T-helper 1 cell treated with Interleukin-12 subunit alpha and Interleukin-12 subunit beta and Interleukin-4 antibody, amounts not matched to agents 30 ng/mL and 1 ng/mL, for 36 hours (primary cell): ENCODE measurements around the gene TMEM182. TPM values are rescaled to one million over a fixed set of nuclear protein-coding genes. Genes with fewer than 3 reads are reported as not detected.

Experiments
- intact Hi-C: fragments of 100-400 bp; cut with micrococcal nuclease; formaldehyde crosslinking; loops from one replicate; pipeline ENCODE4 v1.15.1; 2024
- total RNA-seq: library from RNA; stranded (reverse); gene quantifications from 2 replicates; pipeline ENCODE4 v1.2.3, GENCODE V29; 2022

The TMEM182 gene, protein sequence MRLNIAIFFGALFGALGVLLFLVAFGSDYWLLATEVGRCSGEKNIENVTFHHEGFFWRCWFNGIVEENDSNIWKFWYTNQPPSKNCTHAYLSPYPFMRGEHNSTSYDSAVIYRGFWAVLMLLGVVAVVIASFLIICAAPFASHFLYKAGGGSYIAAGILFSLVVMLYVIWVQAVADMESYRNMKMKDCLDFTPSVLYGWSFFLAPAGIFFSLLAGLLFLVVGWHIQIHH
- 1.8 and 2.2 TPM in 2 replicates for total RNA-seq

DNA sequence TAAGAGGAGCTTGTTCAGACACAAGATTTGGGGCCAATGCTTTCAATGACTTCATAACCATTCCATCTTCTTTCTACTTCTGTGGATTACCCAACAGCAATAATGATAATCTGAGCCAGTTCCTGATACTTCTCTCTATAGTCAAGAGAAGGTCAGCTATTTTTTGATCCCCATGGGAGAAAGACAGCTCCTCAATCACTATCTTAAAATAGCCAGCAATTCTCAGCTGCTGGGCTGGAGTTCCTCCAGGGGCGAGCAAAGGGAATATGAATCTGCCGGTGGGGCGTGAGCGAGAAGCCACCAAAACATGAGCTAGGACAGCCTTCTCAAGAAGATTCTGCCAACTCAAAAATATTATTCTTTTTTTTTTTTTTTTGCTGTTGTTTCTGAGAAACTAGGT, at the start of gene TMEM182:
Gene TMEM182 (plus strand): TSS at position 269 of the 400 bp plus-strand sequence. CDS start 187 bp downstream, outside the sequence.
- intact Hi-C loops = no loop called here

DNA sequence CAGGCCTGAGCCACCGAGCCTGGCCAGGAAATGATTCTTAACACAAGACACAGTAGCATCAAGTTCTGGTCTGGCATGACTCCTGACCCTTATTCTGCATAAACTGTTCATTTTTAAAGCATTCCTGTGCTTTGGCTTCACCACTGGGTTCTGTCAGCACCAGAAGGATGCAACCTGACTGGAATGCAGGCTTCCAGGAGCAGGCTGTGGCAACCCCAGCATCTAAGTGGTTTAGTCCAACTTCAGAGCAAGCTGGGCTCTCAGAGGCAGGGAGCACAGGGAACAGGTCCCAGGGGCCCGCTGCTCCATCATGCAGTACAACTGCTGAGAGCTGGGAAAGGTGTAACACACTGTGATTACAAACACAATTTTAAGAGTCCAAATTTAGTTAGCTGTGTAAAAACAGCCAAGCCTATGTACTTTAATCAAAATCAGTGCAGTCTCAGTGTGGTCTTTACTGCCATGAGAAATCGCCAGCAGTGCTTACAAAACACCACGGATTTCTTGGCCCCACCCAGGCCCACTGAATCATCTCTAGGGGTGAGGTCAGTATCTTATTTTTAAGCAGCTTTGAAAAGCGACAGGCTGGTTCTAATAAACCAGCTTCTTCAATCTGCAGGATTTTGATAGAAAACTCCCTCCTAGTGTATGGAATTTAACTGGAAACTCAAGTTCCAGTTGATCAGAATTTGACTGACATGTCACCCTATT, 44.4 kb upstream of the TMEM182 start:
- intact Hi-C loops = no loop called here

DNA sequence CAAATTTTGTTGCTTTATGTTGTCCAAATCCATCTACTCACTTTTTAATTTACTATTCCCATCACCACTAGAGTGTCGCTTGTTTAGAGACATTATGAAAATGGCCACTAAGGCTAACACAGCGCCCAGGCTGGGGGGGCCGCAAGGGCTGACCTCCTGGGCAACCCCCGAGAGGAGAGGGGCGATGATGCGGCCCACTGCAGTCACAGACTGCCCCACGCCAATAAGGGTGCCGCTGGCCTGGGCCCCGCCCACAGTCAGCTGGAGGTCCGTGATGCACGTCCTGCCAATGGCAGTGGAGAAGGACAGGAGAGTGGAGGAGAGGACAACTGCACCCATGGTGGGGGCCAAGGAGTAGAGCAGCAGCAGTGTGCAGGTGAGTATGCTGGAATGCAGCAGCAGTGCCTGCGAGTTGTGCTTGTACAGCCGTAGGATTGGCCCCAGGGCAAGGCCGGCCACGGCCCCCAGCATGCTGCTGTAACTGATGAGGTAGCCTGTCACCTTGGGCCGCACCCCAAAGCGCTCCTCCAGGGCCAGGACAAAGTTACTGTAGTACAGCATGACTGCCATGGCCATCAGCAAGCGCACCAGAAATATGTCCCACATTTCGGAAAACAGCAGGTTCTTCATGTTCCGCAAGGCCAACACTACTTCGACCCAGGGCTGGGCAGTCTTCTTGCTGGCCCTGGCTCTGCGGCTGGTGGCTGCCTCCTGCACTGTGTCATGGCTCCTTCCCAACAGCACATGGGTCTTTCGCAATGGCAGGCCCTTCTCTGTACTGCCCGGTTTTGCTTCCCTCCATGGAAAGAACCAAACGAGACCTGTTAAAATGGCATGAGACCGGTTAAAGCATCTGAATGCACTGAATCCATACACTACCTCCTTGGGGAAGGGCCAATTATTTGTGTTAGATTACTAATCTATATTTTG, 43.2 kb upstream of the TMEM182 start:
- intact Hi-C loops = no loop called here

DNA sequence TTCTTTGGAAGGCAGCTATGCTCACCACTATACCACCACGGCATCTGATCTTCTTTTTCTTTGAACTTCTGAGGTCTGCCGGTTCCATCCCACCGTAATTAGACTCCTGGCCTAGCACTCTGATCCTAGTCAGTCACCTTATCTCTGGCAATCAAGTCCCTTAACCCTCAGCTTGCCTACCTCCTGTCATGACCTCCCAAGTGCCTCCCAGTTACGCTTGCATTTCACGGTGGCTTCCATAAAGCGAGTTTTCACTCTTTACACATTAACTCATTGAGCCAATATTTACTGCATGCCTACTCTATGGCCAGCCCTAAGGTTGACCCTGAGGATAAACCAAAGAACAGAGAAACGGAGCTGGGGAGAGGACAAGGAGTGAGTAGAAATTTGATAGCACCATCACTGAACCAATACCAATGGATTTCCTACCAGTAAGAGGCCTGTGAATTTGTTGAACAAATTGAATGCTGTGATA, 37.8 kb upstream of the TMEM182 start:
- intact Hi-C loops = no loop called here

DNA sequence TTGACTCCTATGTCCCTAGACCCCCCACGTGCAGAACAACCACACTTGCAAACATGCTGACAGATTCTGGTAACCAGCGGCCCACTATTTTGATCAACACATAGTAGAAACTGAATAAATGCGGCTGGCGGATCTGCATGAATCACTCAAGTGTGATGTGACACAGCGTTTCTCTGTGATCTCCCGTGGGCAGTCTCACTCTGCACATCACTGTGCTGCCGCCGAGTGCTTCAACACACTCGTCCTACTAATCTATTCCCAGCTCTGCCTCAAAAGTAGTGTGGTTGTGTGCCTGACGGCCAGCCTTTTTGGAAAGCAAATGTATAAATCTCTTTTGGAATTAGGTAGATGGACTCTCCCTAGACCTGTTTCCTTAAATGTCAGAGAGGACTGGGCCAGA, 37.3 kb upstream of the TMEM182 start:
- intact Hi-C loops = no loop called here

DNA sequence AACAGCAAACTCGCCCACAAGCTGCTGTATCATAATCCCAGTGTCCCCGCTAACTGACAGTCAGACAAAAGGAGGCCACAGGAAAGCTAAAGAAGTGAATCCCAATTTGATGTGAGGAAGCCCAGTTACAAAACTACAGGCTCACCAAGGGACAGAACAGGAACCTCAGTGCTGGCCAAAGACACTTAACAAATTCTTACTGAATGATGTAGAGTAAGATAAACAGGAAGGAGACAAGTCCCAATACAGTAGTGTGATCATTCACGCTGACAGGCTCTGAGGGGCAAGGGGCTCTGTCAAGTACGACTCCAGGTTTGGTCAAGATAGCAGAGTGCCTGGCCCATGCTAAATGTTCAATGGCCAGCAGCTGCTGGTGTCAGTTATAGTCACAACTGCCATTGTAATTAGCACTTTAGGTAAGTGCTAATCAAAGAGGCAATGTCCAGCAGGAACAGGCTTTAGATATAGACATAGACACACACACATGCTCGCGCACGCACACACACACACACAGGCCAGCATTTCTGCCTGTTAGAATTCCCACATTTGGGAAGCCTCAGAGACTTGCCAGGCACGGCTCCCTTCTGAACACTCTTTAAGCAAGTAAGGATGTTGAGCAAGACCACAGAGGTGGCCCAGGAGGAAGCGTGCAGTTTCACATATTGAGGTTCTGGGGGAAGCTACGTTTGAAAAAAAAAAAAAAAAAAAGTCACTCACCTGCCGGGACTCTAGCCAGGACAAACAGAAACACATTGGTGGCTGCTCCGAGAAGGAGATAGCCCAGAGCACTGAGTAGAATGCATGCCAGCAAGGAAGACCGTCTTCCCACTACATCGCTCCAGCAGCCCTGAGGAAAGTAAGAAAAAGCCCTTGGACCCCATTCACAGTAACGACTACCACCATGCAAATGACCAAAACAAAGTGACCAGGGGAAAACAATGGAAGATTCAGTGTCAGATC, 35.4 kb upstream of the TMEM182 start:
- intact Hi-C loops = no loop called here

DNA sequence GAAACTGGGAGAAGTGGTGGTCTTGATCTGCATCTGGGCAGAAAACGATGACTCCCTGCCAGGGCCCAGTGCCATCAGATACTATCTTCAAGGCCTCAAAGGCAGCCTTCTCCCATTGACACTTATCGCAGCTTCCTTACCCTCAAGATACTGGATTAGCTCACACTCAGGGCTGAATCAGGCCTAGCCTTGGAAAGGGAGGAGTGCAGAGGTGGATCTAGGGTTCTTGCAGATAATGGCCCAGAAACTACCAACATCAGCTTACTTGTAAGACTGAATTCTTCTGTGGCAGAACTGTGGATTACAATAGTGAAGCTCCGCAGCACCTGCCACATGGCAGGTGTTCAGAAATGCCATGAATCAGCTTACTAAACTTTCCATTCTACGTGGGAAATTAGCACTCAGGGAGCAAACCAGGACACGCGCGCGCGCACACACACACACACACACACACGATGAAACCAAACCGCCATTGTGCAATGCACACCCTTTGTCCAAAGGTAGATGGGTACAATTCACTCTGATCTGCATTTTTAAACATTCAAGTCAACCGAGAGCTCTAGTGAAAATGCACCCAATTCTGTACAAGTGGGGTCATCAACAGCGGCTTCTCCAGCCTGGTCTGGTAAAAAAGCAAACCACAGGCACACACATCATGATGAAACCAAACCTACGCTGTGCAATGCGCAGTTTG, 26.3 kb upstream of the TMEM182 start:
- intact Hi-C loops = loop anchor here (2.0 to 10.0 kb wide), 4 partner anchors 71 to 1581 kb away; partner anchors contain the start of gene TBC1D8

DNA sequence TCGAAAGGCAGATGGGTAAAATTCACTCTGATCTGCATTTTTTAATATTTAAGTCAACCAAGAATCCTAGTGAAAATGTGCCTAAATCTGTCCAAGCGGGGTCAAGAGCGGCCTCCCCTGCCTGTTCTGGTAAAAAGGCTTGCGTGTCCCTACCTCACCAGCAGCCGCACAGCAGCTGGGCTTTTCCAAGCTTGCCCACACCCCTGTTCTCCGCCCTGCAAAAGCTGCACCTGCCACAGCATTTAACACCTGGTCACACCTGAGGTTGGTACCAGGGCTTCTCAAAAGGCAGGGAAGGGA, 25.8 kb upstream of the TMEM182 start:
- intact Hi-C loops = loop anchor here (2.0 to 10.0 kb wide), 4 partner anchors 71 to 1581 kb away; partner anchors contain the start of gene TBC1D8

DNA sequence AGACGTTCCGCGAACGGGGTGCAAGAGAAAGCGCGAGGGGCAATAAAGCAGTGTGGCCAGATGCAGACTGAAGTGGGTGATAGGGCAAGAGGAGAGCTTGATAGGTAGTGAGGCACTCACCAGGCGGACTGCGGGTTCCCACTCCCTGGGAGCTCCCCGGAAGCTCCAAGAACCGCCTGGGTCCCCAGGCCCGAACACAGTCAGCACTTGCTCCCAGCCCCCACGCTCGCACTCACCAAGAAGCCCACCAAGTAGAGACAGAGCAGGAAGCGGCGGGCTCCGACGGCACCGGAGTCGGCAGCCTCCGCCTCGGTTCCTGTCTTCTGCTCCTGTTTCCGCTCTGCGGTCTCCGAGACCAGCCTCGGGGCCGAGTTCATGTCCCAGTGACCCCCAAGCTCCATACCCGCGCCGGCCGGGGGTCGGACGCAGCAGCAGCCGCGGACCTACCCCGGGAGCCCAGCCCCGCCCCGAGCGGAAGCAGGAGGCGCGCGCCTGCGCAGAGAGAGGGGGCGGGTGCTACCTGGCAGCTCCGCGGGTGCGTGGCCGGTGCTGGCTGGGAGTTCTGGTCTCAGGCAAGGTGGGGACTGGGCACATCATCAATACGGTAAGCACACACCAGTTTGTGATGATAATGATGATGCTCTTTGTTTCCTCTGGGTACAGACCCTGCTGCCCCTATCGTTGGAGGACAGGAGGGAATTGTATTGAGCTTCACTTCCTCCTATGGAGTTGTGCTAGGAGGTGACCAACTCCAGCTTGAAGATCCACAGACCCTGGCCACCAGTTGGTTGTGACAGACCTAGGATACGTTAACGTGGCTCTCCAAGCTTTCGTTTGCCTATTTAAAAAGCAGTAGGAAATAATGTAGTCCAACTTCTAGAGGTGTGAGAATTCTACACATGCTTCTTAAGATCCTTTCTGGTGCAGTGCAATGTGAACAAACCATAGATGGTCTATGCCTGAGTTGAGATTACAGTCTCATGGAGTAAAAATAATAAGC, 25.1 kb upstream of the TMEM182 start:
- intact Hi-C loops = loop anchor here (1.0 to 10.0 kb wide), 6 partner anchors 17 to 1734 kb away; partner anchors contain the start of genes RPL31 and TBC1D8

DNA sequence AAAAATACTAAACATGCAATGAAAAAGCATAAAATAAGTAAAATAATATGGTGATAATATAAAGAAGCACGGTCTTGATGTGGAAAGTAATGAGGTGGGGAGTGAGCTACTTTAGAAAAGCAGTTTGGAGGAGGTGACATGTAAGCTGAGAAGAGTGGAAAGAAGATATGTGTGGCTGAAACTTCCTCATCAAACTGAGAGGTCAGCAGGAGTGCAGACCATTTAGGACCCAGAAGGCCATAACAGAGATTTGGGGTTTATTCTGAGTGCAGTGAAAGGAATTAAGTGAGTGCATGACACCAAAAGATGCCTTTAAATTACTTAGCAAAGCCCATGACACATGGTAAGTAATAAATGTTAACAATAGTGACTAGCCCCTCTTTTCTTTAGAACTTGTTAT, 24.4 kb upstream of the TMEM182 start:
- intact Hi-C loops = loop anchor here (1.0 to 10.0 kb wide), 6 partner anchors 16 to 1735 kb away; partner anchors contain the start of genes RPL31 and TBC1D8

DNA sequence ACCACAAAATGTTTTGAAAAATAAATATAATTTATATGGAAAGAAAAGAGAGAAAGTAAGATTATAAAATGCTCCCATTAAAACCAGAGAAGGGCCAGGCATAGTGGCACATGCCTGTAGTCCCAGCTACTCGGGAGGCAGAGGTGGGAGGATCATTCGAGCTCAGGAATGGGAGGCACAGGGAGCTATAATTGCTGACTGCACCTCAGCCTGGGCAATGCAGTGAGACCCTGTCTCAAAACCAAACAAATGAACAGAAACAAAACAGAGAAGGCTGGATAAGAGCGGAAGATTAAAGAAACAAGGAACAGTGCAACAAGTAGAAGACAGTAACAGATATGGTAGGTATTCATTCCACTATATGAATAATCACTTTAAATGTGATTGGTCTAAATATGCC, 18.6 kb upstream of the TMEM182 start:
- intact Hi-C loops = no loop called here

DNA sequence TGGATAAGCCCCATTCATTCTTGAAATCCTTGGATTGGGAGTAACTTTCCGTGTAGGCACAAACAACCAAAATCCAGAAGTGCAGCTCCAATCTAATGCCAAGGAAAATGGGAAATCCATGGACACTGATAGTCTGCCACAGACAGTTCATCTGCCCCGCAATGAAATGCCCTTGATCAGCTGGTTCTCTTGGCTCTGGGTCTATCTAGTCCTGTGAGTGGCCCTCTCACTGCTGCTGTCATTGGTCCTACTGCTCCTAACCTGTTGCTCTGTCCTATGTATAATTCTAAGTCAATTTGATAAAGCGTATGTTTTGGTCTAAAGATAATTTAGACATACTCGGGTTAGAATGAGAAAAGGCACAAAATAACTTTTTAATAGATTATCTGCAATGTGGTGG, 13.7 kb upstream of the TMEM182 start:
- intact Hi-C loops = no loop called here

DNA sequence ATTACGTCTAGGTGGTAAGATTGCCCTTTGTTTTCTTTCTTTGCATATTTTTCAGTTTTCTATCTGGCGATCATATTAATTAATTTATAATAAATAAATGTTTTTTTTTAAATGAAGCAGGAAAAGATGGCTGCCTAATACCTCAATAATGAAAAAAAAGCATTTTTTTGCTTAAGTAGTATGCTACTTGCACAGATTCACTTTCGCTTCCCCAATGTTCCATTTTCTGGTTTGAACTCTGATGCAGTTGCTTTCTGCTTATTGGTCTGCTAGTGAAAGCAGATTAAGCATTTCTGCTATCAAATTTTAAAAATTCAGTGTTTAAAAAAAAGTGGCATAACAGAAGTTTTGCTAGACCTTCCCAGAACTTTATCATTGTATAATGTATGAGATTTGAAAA, 11.9 kb upstream of the TMEM182 start:
- intact Hi-C loops = no loop called here

DNA sequence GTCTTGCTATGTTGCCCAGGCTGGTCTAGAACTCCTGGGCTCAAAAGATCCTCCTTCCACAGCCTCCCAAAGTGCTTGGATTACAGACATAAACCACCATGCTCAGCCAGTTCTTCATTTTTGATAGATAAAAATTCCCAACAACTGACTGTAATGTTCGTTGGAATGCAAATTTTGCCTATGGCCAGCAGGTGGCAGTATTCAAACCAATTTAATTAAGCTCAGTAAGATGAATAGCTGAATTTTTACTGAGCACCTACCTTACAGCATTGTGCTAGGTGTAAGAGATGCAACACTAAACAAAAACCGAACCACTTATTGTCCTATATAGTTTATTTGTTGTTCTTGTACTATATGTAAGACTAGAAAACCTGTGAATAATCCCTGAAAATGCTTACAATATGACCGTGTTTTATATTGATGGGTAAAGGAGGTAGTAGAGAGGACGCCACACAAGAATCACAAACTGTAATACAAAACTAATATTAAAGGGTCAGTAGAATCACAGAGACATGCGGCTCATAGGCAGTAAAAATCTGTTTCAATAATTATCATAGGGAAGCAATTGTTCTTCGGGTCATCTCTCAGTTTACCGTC, 8.2 kb upstream of the TMEM182 start:
- intact Hi-C loops = loop anchor here (1.0 kb wide), 2 partner anchors 16 to 53 kb away; no protein-coding TSS in a partner anchor

DNA sequence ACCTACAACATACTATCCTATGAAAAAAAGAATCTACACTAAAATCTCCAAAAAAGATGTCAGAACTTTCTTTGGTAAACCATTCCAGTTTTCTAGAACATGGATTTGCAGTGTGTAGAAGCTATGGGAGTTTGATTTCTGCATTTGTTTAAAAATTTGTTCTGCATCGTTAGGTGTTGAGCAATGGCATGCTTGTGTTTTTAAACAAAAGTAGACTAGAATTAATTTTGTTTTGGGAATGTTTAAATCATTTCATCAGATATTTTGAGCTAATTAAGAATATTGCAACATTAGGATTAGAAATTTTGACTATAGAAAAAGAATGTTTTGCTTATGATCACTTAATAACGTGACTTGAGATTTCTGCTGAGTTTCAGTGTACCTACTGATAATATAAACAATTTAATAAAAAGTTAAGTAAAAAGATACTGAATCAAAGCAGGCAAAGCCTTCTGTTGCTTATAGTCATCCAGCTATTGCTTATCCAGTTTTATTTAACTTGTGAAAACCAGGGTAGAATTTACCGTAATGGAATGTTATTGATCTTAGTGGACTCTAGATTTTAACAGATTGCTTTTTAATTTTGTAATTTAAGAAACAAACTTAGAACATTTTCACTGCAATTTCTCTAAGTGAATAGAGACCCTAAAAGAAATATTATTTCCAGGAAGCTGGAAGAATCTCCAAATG, 7.2 kb upstream of the TMEM182 start:
- intact Hi-C loops = no loop called here

DNA sequence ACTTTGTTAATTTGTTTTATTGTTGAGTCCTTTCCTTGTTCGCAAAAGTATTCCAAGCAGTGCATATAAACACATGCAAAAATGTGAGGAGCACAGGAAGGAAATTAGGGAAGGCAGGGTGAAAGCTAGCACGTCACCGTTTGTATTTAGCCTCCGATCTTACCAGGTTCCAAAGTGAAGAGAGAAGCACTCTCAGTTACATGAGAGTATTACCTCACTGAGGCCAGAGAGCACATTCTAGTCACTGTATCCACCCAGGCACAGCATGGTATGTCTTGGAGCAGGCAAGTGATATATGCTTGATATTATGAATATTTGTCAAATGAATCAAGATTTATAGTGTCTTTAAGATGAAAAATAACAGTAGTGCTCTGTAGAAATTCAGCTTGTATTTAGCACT, 6.5 kb upstream of the TMEM182 start:
- intact Hi-C loops = no loop called here

DNA sequence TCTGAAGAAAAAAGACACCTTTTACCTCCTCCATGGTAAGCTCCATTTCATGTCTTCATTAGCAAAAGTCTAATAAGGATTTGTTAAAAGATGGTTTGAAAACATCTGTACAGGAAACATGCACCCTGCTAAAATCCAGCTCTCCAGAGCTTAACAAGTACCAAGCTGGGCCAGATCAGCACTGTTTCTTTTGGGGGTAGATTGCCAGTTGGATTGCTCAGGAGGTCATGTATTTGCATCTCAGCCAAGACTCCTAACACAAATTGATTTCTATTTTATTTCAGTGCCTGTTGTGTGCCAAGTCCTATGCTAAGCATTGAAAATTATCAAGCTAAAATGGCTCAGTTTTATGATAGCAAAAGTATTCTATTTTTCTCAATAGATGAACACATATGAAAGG, 3.4 kb upstream of the TMEM182 start:
- intact Hi-C loops = no loop called here

DNA sequence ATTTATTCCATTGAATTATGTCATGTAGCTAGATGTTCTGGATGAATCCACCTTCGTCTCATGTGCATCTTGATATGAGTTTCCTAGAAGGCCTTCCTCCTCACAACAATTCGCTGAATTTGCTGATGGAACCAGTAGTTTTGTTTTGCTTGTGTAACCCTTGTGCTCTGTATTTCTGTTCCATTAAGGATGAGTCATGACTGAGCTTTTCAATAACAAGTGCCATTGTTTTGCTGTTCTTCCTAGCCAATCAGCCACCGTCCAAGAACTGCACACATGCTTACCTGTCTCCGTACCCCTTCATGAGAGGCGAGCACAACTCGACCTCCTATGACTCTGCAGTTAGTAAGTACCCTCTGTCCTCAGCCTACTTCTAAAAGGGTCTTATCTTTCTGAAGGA, 2.3 kb downstream of the TMEM182 start:
- intact Hi-C loops = no loop called here
